ENCODE data around the gene PDGFRB.

Gene PDGFRB

DNA sequence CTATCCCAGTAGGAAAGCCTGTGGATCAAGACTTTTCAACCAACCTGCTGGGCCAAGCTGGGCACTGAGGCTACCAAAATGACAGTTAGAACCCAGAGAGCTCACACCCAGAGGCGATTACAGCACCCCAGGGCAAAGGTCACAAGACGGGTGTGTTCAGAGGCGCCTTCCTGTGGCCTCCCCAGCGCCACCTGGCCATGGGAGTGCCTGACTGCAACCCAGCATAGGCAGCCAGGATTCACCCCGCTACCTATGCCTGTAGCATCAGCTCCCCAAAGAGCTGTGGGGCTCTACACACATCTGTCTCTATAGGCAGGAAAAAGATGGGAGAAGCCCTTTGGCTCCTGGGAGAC is 33.5 kb downstream of the PDGFRB start:
- Histone ChIP-seq H3K27ac (ENCODE audit: extremely low read depth, low read depth, low read length) (no peak overlapping the region), H3K36me3 (ENCODE audit: control insufficient read depth in 2 of 2, insufficient read depth in 1 of 2, low read length in 2 of 2) (no peaks in the 10 kb centered on the region), H3K4me1 (ENCODE audit: control insufficient read depth, insufficient read depth, low read length) (no peaks in the 10 kb centered on the region), H3K4me3 (ENCODE audit: low read depth, low read length) (no peak overlapping the region), H3K9me3 (ENCODE audit: control insufficient read depth, insufficient read depth, low read depth, low read length) (no peaks in the 10 kb centered on the region)
- ChIA-PET CTCF (interaction anchor here (0.5 to 1.5 kb wide), 6 partner anchors 10 to 290 kb away, joined by 3 to 5 read pairs (median 3); no protein-coding TSS in a partner anchor), POLR2A (no interaction called here)
- no peak for TF ChIP-seq ZNF521 (tag by site-specific recombination; IDR thresholded peaks at IDR 0.05)
- no peak for TF ChIP-seq TRIM28 (IDR thresholded peaks at IDR 0.05; ENCODE audit: borderline replicate concordance, low read length)
- no peak for TF ChIP-seq SCRT1 (tag by site-specific recombination; IDR thresholded peaks at IDR 0.05; ENCODE audit: borderline replicate concordance)
- no peak for TF ChIP-seq ZNF670 (tag by site-specific recombination; IDR thresholded peaks at IDR 0.05; ENCODE audit: low read depth)
- no peak for TF ChIP-seq ZFP41 (tag by site-specific recombination; IDR thresholded peaks at IDR 0.05; ENCODE audit: borderline replicate concordance)
- TF ChIP-seq, protein P1, sequence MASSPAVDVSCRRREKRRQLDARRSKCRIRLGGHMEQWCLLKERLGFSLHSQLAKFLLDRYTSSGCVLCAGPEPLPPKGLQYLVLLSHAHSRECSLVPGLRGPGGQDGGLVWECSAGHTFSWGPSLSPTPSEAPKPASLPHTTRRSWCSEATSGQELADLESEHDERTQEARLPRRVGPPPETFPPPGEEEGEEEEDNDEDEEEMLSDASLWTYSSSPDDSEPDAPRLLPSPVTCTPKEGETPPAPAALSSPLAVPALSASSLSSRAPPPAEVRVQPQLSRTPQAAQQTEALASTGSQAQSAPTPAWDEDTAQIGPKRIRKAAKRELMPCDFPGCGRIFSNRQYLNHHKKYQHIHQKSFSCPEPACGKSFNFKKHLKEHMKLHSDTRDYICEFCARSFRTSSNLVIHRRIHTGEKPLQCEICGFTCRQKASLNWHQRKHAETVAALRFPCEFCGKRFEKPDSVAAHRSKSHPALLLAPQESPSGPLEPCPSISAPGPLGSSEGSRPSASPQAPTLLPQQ (tag by site-specific recombination; IDR thresholded peaks at IDR 0.05), result no peak
- no peak for TF ChIP-seq ZFP37 (tag by site-specific recombination; IDR thresholded peaks at IDR 0.05)
- TF ChIP-seq, protein P2, sequence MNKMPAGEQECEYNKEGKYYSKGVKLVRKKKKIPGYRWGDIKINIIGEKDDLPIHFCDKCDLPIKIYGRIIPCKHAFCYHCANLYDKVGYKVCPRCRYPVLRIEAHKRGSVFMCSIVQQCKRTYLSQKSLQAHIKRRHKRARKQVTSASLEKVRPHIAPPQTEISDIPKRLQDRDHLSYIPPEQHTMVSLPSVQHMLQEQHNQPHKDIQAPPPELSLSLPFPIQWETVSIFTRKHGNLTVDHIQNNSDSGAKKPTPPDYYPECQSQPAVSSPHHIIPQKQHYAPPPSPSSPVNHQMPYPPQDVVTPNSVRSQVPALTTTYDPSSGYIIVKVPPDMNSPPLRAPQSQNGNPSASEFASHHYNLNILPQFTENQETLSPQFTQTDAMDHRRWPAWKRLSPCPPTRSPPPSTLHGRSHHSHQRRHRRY (tag by site-specific recombination; IDR thresholded peaks at IDR 0.05), result no peak
- TF ChIP-seq ZFP69B (tag by site-specific recombination; IDR thresholded peaks at IDR 0.05), result no peak
- TF ChIP-seq ZNF433 (tag by site-specific recombination; IDR thresholded peaks at IDR 0.05; ENCODE audit: low read depth), result no peak
- no peak for TF ChIP-seq ZNF529 (tag by site-specific recombination; IDR thresholded peaks at IDR 0.05; ENCODE audit: insufficient replicate concordance)
- TF ChIP-seq ZNF121 (tag by site-specific recombination; IDR thresholded peaks at IDR 0.05), result no peak
- TF ChIP-seq, protein P3, sequence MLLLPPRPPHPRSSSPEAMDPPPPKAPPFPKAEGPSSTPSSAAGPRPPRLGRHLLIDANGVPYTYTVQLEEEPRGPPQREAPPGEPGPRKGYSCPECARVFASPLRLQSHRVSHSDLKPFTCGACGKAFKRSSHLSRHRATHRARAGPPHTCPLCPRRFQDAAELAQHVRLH (tag by site-specific recombination; IDR thresholded peaks at IDR 0.05), result no peak
- no peak for TF ChIP-seq ZNF621 (tag by site-specific recombination; IDR thresholded peaks at IDR 0.05)

DNA sequence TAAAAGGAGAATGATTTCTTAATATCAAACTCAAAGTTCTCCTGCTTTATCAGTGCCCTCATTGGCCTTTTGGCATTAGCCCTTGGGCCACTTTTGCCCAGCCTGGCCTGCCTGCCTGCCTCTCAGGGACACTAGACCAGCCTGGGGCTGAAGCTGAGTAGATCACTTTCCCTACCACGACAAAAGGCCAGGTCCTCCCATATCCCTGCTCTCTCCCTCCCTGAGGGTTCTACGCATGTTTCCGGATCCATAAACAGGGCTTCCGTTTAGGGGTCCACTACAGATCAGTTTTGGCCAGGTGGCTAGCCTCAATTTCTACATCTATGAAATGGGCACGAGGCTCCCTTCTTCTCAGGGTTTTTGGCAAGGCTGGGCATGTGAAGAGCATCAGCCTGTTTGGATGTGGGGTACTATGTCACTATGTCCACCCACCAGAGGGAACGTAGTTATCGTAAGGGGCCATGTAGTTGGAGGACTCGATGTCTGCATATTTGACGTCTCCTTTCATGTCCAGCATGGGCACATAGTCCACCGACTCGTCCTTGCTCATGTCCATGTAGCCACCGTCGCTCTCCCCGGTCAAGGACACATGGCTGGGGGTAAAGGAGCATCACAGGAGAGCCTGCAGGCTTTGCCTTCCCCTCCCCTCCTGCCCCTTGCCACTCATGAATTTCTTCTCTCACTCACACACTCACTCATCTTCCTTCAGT is 34.0 kb downstream of the PDGFRB start:
- Histone ChIP-seq H3K27ac (ENCODE audit: extremely low read depth, low read depth, low read length) (no peak overlapping the region), H3K4me1 (ENCODE audit: control insufficient read depth, insufficient read depth, low read length) (no peaks in the 10 kb centered on the region), H3K9me3 (ENCODE audit: control insufficient read depth, insufficient read depth, low read depth, low read length) (no peaks in the 10 kb centered on the region), H3K4me3 (ENCODE audit: low read depth, low read length) (no peak overlapping the region), H3K36me3 (ENCODE audit: control insufficient read depth in 2 of 2, insufficient read depth in 1 of 2, low read length in 2 of 2) (no peaks in the 10 kb centered on the region)
- ChIA-PET POLR2A (interaction anchor here (0.6 kb wide), 1 partner anchor 57 kb away, joined by 3 read pairs; no protein-coding TSS in a partner anchor), CTCF (interaction anchor here (0.8 to 1.5 kb wide), 4 partner anchors 10 to 290 kb away, joined by 3 to 5 read pairs (median 3); no protein-coding TSS in a partner anchor)
- TF ChIP-seq, protein P4, sequence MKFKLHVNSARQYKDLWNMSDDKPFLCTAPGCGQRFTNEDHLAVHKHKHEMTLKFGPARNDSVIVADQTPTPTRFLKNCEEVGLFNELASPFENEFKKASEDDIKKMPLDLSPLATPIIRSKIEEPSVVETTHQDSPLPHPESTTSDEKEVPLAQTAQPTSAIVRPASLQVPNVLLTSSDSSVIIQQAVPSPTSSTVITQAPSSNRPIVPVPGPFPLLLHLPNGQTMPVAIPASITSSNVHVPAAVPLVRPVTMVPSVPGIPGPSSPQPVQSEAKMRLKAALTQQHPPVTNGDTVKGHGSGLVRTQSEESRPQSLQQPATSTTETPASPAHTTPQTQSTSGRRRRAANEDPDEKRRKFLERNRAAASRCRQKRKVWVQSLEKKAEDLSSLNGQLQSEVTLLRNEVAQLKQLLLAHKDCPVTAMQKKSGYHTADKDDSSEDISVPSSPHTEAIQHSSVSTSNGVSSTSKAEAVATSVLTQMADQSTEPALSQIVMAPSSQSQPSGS (tag by site-specific recombination; IDR thresholded peaks at IDR 0.05; ENCODE audit: low read depth), result no peak
- TF ChIP-seq TRIM28 (IDR thresholded peaks at IDR 0.05; ENCODE audit: borderline replicate concordance, low read length) (no peak), SP2 (tag by site-specific recombination; IDR thresholded peaks at IDR 0.05) (no peak), ZNF501 (tag by site-specific recombination; IDR thresholded peaks at IDR 0.05) (no peak), IKZF3 (tag by site-specific recombination; IDR thresholded peaks at IDR 0.05) (no peak), ZNF621 (tag by site-specific recombination; IDR thresholded peaks at IDR 0.05) (no peak), ZNF223 (tag by site-specific recombination; IDR thresholded peaks at IDR 0.05) (no peak), TCF7L2 (IDR thresholded peaks at IDR 0.05; ENCODE audit: borderline replicate concordance, low read depth, low read length) (no peak), ZNF560 (tag by site-specific recombination; IDR thresholded peaks at IDR 0.05; ENCODE audit: borderline replicate concordance) (no peak), ZNF302 (tag by site-specific recombination; IDR thresholded peaks at IDR 0.05; ENCODE audit: low read depth) (no peak), KLF9 (tag by site-specific recombination; IDR thresholded peaks at IDR 0.05; ENCODE audit: low read depth) (no peak), ZNF23 (tag by site-specific recombination; IDR thresholded peaks at IDR 0.05; ENCODE audit: borderline replicate concordance) (no peak)
- TF ChIP-seq, protein P5, sequence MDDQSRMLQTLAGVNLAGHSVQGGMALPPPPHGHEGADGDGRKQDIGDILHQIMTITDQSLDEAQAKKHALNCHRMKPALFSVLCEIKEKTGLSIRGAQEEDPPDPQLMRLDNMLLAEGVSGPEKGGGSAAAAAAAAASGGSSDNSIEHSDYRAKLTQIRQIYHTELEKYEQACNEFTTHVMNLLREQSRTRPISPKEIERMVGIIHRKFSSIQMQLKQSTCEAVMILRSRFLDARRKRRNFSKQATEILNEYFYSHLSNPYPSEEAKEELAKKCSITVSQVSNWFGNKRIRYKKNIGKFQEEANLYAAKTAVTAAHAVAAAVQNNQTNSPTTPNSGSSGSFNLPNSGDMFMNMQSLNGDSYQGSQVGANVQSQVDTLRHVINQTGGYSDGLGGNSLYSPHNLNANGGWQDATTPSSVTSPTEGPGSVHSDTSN (CRISPR knock-in tag; IDR thresholded peaks at IDR 0.05), result no peak
- TF ChIP-seq, protein P6, sequence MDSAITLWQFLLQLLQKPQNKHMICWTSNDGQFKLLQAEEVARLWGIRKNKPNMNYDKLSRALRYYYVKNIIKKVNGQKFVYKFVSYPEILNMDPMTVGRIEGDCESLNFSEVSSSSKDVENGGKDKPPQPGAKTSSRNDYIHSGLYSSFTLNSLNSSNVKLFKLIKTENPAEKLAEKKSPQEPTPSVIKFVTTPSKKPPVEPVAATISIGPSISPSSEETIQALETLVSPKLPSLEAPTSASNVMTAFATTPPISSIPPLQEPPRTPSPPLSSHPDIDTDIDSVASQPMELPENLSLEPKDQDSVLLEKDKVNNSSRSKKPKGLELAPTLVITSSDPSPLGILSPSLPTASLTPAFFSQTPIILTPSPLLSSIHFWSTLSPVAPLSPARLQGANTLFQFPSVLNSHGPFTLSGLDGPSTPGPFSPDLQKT (IDR thresholded peaks at IDR 0.05; ENCODE audit: borderline replicate concordance, low read depth, low read length), result no peak
- TF ChIP-seq, protein P7, sequence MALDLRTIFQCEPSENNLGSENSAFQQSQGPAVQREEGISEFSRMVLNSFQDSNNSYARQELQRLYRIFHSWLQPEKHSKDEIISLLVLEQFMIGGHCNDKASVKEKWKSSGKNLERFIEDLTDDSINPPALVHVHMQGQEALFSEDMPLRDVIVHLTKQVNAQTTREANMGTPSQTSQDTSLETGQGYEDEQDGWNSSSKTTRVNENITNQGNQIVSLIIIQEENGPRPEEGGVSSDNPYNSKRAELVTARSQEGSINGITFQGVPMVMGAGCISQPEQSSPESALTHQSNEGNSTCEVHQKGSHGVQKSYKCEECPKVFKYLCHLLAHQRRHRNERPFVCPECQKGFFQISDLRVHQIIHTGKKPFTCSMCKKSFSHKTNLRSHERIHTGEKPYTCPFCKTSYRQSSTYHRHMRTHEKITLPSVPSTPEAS (tag by site-specific recombination; IDR thresholded peaks at IDR 0.05), result no peak

Measured in HEK293 (cell line).